GM12874 (cell line): Measurements from ENCODE around the gene ZNF598.
A peak's percentile ranks its signal among the peaks of the same experiment; 100 is the strongest.

Source experiments
- CTCF ChIP-seq: IDR thresholded peaks from 2 replicates; pipeline ENCODE4 v1.5.1; 2011; ENCODE audit warnings: low read depth, mild to moderate bottlenecking, control low read depth, low read length, moderate library complexity; ENCODE audit not compliant: insufficient read depth

The ZNF598 gene

GRCh38 chr16:1966460-1966859 is 43.2 kb downstream of the ZNF598 start, which contains the start of gene RNF151:
Gene RNF151, plus strand, starts transcription at chr16:1966856. Its CDS starts 26 bp downstream, at chr16:1966882.
- TF ChIP-seq CTCF, result no peak

GRCh38 chr16:1965396-1966001 is 44.1 kb downstream of the ZNF598 start:
- no peak for TF ChIP-seq CTCF

GRCh38 chr16:1964506-1965395 is 44.9 kb downstream of the ZNF598 start, which contains the start of gene RPS2:
Gene RPS2, minus strand, starts transcription at chr16:1964826. Its CDS starts 201 bp downstream, at chr16:1964625.
- no peak for TF ChIP-seq CTCF

DNA sequence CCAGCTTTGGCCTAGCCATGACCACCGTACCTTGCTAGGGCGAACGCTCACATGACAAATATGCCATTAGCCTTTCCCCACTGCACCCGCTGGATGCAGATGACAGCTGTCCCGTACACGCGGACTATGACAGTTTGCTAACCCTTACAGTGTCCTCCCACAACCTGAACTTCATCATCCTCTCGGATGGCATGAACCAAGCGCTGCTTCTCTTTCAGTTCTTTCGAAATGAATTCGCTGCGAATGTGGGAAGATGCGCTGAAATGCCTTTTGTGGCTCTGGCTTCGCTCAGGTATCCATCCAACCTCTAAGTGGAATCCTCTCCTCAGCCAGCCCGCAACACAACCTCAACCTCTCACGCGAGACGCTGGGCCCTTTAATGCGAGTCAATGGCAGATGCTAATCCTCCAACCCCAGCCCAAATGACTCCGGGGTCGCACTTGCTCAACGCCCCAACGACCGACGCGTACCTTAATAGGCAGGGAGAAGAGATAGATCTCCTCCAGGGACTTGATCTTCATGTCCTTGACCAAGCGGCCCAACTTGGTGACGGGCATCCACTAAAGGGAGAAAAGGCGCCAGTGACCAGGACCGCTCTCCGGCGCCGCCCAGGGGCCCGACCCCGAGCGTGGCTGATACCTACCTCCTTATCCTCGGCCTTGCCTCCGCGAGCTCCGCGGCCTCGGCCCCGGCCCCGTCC is 45.7 kb downstream of the ZNF598 start:
- TF ChIP-seq CTCF, result peak; percentile 36; the same call in 1 of the 2 replicates

DNA sequence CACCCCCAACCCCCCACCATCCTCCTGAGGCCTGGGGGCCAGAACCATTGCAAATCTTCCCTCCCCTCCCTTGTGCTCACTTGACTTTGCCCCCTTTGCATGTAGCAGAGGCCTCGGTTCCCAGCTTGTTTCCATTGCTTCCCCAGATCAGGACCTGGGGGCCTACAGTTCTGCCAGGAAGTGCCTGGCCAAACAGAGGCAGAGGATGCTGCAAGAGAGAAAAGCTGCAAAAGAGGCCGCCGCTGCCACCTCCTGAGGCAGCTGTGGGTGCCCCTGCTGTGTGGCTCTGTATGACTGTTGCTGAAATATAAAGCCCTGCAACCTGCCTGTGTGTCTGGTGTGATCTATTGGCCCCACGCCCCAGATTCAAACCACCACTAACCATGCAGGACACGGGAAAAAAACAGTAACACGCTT is 48.0 kb downstream of the ZNF598 start:
- no peak for TF ChIP-seq CTCF

GRCh38 chr16:1960665-1961630 is 48.7 kb downstream of the ZNF598 start:
- TF ChIP-seq CTCF, result no peak
